Esophagus muscularis mucosa (tissue), 4 donors: ENCODE measurements around the gene UST.

Source experiments
- EP300 ChIP-seq: sonication (generic); formaldehyde crosslinking; IDR thresholded peaks from one replicate; pipeline ENCODE4 v1.6.1; 2017; ENCODE audit warnings: antibody characterized with exemption
- POLR2A ChIP-seq: fragments of 450-650 bp; IDR thresholded peaks from one replicate; pipeline ENCODE4 v1.6.1; 2017; ENCODE audit warnings: antibody characterized with exemption, moderate library complexity, mild to moderate bottlenecking, low read depth
- POLR2AphosphoS5 ChIP-seq, 2 donors: sonication (generic); formaldehyde crosslinking; IDR thresholded peaks; one replicate each; pipeline ENCODE4 v1.6.1; 2017; ENCODE audit warnings: antibody characterized with exemption in 2 of 2
- TF ChIP-seq, protein P1 (sequence below), 3 experiments: fragments of 200-600 bp in 2 of 3; fragments of 450-650 bp in 1 of 3; sonication (generic) in 2 of 3; IDR thresholded peaks; one replicate each; pipeline ENCODE4 v1.5.1; 2017 to 2019; ENCODE audit warnings: antibody characterized with exemption in 3 of 3, mild to moderate bottlenecking in 2 of 3, moderate library complexity in 1 of 3

DNA sequence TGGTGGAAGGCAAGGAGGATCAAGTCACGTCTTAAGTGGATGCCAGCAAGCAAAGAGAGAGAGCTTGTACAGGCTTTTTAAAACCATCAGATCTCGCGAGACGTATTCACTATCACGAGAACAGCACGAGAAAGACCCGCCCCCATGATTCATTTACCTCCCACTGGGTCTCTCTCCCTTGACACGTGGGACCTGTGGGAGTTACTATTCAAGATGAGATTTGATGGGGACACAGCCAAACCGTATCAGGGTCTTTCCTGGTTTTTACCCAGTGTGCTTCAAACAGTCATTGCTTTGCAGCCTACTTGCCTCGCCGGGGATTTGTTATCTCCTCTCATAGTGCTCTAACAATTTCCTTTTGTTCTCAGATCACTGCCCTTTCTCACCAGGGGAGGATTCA lies 108.2 kb downstream of the UST start:
- TF ChIP-seq, protein P1, sequence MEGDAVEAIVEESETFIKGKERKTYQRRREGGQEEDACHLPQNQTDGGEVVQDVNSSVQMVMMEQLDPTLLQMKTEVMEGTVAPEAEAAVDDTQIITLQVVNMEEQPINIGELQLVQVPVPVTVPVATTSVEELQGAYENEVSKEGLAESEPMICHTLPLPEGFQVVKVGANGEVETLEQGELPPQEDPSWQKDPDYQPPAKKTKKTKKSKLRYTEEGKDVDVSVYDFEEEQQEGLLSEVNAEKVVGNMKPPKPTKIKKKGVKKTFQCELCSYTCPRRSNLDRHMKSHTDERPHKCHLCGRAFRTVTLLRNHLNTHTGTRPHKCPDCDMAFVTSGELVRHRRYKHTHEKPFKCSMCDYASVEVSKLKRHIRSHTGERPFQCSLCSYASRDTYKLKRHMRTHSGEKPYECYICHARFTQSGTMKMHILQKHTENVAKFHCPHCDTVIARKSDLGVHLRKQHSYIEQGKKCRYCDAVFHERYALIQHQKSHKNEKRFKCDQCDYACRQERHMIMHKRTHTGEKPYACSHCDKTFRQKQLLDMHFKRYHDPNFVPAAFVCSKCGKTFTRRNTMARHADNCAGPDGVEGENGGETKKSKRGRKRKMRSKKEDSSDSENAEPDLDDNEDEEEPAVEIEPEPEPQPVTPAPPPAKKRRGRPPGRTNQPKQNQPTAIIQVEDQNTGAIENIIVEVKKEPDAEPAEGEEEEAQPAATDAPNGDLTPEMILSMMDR (IDR thresholded peaks at IDR 0.05): no peak
- TF ChIP-seq POLR2A (no peak), POLR2AphosphoS5 (IDR thresholded peaks at IDR 0.05) (no peak), EP300 (no peak)
